Upper lobe of left lung (tissue), 4 donors: ENCODE measurements around the gene TMEM108.

ENCODE experiments used
- CTCF ChIP-seq, 6 experiments: fragments of 450-650 bp in 4 of 6; fragments of 200-600 bp in 2 of 6; sonication (generic) in 2 of 6; IDR thresholded peaks; one replicate each; pipeline ENCODE4 v1.5.1; 2016 to 2019; ENCODE audit warnings: antibody characterized with exemption in 6 of 6
- POLR2AphosphoS5 ChIP-seq, 2 donors: sonication (generic); formaldehyde crosslinking; IDR thresholded peaks; one replicate each; pipeline ENCODE4 v1.5.1; 2017; ENCODE audit warnings: antibody characterized with exemption in 2 of 2

DNA sequence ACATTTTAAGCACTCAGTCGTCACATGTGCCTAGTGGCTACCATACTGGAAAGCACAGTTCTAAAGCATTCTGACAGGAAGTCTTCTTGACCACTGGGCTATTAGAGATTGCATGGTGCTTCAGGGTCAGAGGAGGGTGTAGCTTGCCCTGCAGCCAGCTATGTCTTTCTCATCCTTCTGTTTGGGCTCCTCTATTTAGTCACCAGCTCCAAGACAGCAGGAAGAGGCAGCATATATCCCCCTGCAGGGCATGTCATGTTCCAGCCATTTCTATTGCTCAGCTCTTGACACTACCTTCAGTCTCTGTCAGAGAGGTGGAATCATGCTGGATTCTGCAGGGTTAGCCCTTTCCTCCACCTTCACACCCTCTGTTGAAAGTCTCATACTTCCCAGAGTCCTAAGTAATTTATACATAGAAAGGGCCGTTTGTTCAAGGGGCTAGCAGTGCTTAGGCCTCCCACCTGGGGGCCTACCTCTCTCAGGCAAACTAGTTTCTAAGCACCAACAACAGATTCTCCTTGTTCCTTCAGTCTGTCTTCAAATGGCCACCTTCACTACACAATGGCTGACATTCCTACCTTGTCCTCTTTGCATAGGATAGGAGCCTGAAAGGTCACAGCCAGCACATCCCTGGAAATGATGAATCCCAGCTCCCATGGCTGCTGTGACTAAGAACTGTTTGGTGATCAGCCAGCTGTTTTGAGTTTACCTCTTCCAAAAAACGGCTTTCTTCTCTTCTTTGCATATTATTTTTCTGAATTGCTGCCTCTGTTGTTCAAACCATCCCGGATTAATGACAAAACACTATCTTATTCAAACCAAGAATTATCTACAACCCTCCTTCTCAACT is 246.0 kb downstream of the TMEM108 start:
- no peak for TF ChIP-seq CTCF (IDR thresholded peaks at IDR 0.05)
- TF ChIP-seq POLR2AphosphoS5 (IDR thresholded peaks at IDR 0.05) = no peak
